Astrocyte (in vitro differentiated cells and primary cell): ENCODE data around the gene OR51B2. TPM values are rescaled to one million over a fixed set of nuclear protein-coding genes. Genes with fewer than 3 reads are reported as not detected.

ENCODE experiments used
- DNase-seq: peaks from one replicate; pipeline ENCODE4 v3.0.0-alpha.2; 2010; ENCODE audit warnings: low read depth
- FAIRE-seq: peaks from 2 replicates; lab custom pipeline; 2011; peaks lifted over from hg19 to GRCh38; lab: Jason Lieb, UNC
- H2AFZ ChIP-seq: 2 replicates; pipeline ENCODE4 v1.6.0; 2012; ENCODE audit warnings: low read depth, low read length, inconsistent platforms
- H3K27ac ChIP-seq: 2 replicates; pipeline ENCODE4 v1.5.1; 2011; ENCODE audit warnings: low read depth, low read length, inconsistent platforms
- H3K27me3 ChIP-seq: 2 replicates; pipeline ENCODE4 v1.6.0; 2011; ENCODE audit warnings: low read length, inconsistent platforms; ENCODE audit not compliant: insufficient read depth
- H3K36me3 ChIP-seq: 2 replicates; pipeline ENCODE4 v1.5.1; 2011; ENCODE audit warnings: low read length, inconsistent platforms; ENCODE audit not compliant: insufficient read depth
- H3K4me1 ChIP-seq: 2 replicates; pipeline ENCODE4 v1.5.1; 2011; ENCODE audit warnings: low read length, inconsistent platforms; ENCODE audit not compliant: insufficient read depth
- H3K4me2 ChIP-seq: 2 replicates; pipeline ENCODE4 v1.6.0; 2012; ENCODE audit warnings: low read length, inconsistent platforms
- H3K4me3 ChIP-seq: 2 replicates; pipeline ENCODE4 v1.5.1; 2011; ENCODE audit warnings: low read depth, mild to moderate bottlenecking, low read length, inconsistent platforms; ENCODE audit not compliant: insufficient read depth
- H3K79me2 ChIP-seq: 2 replicates; pipeline ENCODE4 v1.6.0; 2012; ENCODE audit warnings: mild to moderate bottlenecking, low read length, inconsistent platforms; ENCODE audit not compliant: insufficient read depth
- H3K9ac ChIP-seq: 2 replicates; pipeline ENCODE4 v1.6.0; 2012; ENCODE audit warnings: mild to moderate bottlenecking, low read length, inconsistent platforms
- H3K9me3 ChIP-seq: 2 replicates; pipeline ENCODE4 v1.5.1; 2012; ENCODE audit warnings: low read depth, mild to moderate bottlenecking, low read length, inconsistent platforms; ENCODE audit not compliant: insufficient read depth
- H4K20me1 ChIP-seq: 2 replicates; pipeline ENCODE4 v1.6.0; 2012; ENCODE audit warnings: low read length, inconsistent platforms; ENCODE audit not compliant: insufficient read depth
- H3K27ac Mint-ChIP-seq: one replicate; pipeline ENCODE4 v1.8.0; 2021; ENCODE audit warnings: mild to moderate bottlenecking, mixed read lengths; ENCODE audit not compliant: unreplicated experiment
- H3K27me3 Mint-ChIP-seq: one replicate; pipeline ENCODE4 v1.8.0; 2021; ENCODE audit warnings: low read depth, mixed read lengths; ENCODE audit not compliant: unreplicated experiment
- H3K36me3 Mint-ChIP-seq: one replicate; pipeline ENCODE4 v1.8.0; 2021; ENCODE audit warnings: low read depth, mixed read lengths; ENCODE audit not compliant: unreplicated experiment
- H3K4me1 Mint-ChIP-seq: one replicate; pipeline ENCODE4 v1.8.0; 2021; ENCODE audit warnings: low read depth, mixed read lengths; ENCODE audit not compliant: unreplicated experiment
- H3K4me3 Mint-ChIP-seq: one replicate; pipeline ENCODE4 v1.8.0; 2021; ENCODE audit warnings: mild to moderate bottlenecking, moderate library complexity, mixed read lengths; ENCODE audit not compliant: unreplicated experiment
- H3K9me3 Mint-ChIP-seq: one replicate; pipeline ENCODE4 v1.8.0; 2021; ENCODE audit warnings: mild to moderate bottlenecking, mixed read lengths; ENCODE audit not compliant: unreplicated experiment
- EZH2 ChIP-seq: IDR thresholded peaks from 2 replicates; pipeline ENCODE4 v1.6.1; 2012; ENCODE audit warnings: mild to moderate bottlenecking, low read length, inconsistent platforms; ENCODE audit not compliant: insufficient read depth
- total RNA-seq: library from RNA; stranded (reverse); gene quantifications from 2 replicates; pipeline ENCODE4 v1.2.1, GENCODE V29; 2021
- TF ChIP-seq, protein P1 (sequence below): IDR thresholded peaks from 2 replicates; pipeline ENCODE4 v1.5.1; 2011; ENCODE audit warnings: low read depth, mild to moderate bottlenecking, inconsistent platforms, low read length, moderate library complexity; ENCODE audit not compliant: insufficient read depth

OR51B2 gene
- total RNA-seq, 1 donor from 2014 or later, result not detected

DNA sequence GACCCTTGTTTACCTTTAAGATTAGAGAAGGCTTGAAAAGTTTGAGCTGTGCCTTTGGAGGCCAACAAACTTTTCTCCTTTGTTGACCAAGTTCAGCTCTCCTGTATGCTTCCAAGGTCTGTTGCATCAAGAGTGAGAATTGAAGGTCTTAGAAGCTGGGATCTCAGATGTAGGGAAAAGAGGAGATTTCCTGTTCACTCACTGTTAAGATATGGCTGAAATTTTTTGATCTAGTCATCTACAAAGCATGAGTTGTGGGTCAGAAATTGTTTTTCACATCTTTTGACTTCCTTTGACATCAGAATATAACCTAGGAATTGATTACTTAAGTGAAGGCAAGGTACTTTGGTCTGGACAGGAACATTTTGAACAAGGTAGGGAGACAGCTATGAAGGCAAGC is 34.4 kb downstream of the OR51B2 start:
- peak overlapping the region; percentile 31 for H3K27ac Mint-ChIP-seq
- H3K9me3 ChIP-seq, result no peaks in the 10 kb centered on the region
- peak overlapping the region; percentile 8 for H2AFZ ChIP-seq
- peaks cover 2% of the 10 kb centered on the region for H3K9me3 Mint-ChIP-seq
- no peak overlapping the region for H3K4me3 ChIP-seq
- peaks cover 11% of the 10 kb centered on the region for H3K4me1 ChIP-seq
- H3K27ac ChIP-seq, result peak overlapping the region; percentile 37
- no peaks in the 10 kb centered on the region for H3K36me3 Mint-ChIP-seq
- no peaks in the 10 kb centered on the region for H3K27me3 ChIP-seq
- H3K36me3 ChIP-seq, result no peaks in the 10 kb centered on the region
- H3K79me2 ChIP-seq, result no peaks in the 10 kb centered on the region
- peak overlapping the region; percentile 2 for H3K4me2 ChIP-seq
- H3K4me1 Mint-ChIP-seq, result peaks cover 12% of the 10 kb centered on the region
- no peak overlapping the region for H3K4me3 Mint-ChIP-seq
- FAIRE-seq (peak; percentile 32), DNase-seq (no peak)
- H3K27me3 Mint-ChIP-seq, result no peaks in the 10 kb centered on the region
- H3K9ac ChIP-seq, result no peak overlapping the region
- TF ChIP-seq, protein P1, sequence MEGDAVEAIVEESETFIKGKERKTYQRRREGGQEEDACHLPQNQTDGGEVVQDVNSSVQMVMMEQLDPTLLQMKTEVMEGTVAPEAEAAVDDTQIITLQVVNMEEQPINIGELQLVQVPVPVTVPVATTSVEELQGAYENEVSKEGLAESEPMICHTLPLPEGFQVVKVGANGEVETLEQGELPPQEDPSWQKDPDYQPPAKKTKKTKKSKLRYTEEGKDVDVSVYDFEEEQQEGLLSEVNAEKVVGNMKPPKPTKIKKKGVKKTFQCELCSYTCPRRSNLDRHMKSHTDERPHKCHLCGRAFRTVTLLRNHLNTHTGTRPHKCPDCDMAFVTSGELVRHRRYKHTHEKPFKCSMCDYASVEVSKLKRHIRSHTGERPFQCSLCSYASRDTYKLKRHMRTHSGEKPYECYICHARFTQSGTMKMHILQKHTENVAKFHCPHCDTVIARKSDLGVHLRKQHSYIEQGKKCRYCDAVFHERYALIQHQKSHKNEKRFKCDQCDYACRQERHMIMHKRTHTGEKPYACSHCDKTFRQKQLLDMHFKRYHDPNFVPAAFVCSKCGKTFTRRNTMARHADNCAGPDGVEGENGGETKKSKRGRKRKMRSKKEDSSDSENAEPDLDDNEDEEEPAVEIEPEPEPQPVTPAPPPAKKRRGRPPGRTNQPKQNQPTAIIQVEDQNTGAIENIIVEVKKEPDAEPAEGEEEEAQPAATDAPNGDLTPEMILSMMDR, result no peak
- no peak for TF ChIP-seq EZH2
- H4K20me1 ChIP-seq, result no peaks in the 10 kb centered on the region

DNA sequence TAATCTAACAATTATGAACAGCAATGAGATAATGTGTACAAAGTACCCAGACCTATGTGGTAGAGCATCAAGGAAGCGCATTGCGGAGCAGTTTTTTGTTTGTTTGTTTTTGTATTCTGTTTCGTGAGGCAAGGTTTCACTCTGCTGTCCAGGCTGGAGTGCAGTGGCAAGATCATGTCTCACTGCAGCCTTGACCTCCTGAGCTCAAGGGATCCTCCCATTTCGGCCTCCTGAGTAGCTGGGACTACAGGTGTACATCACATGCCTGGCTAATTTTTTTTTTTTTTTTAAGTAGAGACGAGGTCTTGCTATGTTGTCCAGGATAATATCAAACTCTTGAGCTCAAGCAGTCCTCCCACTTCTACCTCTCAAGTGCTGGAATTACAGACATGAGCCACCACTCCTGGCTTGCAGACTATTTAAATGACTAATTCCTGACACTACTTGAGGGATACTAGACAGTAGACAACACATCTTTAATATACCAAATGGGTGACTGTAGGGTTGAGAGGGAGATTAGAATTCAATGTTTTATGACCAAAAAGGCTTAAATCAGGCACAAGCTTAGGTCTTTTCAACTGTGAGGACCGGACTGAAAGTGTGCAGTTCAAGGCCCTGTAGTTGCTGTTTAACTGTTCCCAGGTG is 35.1 kb downstream of the OR51B2 start:
- Mint-ChIP-seq H3K9me3 (peaks cover 2% of the 10 kb centered on the region), H3K4me1 (peaks cover 12% of the 10 kb centered on the region), H3K36me3 (no peaks in the 10 kb centered on the region), H3K4me3 (no peak overlapping the region), H3K27me3 (no peaks in the 10 kb centered on the region), H3K27ac (peak overlapping the region; percentile 31)
- H3K27me3 ChIP-seq, result no peaks in the 10 kb centered on the region
- FAIRE-seq (no peak), DNase-seq (no peak)
- no peak overlapping the region for H3K4me3 ChIP-seq
- H3K36me3 ChIP-seq, result no peaks in the 10 kb centered on the region
- peak overlapping the region; percentile 2 for H3K4me2 ChIP-seq
- H4K20me1 ChIP-seq, result no peaks in the 10 kb centered on the region
- no peaks in the 10 kb centered on the region for H3K79me2 ChIP-seq
- H3K9me3 ChIP-seq, result no peaks in the 10 kb centered on the region
- H3K27ac ChIP-seq, result peak overlapping the region; percentile 37
- no peak overlapping the region for H3K9ac ChIP-seq
- H2AFZ ChIP-seq, result peak overlapping the region; percentile 8
- TF ChIP-seq, protein P1, result no peak
- TF ChIP-seq EZH2, result no peak
- peaks cover 11% of the 10 kb centered on the region for H3K4me1 ChIP-seq
